ENCODE measurements around the gene GDI2. TPM values are rescaled to one million over a fixed set of nuclear protein-coding genes. Genes with fewer than 3 reads are reported as not detected.
"Not testable (repeated sequence)": the region's sequence is repeated elsewhere in the genome, so short reads cannot be mapped to it uniquely, and the experiment has no call there.

The GDI2 gene
- total RNA-seq, 1 donor from 2014 or later: 216 TPM

DNA sequence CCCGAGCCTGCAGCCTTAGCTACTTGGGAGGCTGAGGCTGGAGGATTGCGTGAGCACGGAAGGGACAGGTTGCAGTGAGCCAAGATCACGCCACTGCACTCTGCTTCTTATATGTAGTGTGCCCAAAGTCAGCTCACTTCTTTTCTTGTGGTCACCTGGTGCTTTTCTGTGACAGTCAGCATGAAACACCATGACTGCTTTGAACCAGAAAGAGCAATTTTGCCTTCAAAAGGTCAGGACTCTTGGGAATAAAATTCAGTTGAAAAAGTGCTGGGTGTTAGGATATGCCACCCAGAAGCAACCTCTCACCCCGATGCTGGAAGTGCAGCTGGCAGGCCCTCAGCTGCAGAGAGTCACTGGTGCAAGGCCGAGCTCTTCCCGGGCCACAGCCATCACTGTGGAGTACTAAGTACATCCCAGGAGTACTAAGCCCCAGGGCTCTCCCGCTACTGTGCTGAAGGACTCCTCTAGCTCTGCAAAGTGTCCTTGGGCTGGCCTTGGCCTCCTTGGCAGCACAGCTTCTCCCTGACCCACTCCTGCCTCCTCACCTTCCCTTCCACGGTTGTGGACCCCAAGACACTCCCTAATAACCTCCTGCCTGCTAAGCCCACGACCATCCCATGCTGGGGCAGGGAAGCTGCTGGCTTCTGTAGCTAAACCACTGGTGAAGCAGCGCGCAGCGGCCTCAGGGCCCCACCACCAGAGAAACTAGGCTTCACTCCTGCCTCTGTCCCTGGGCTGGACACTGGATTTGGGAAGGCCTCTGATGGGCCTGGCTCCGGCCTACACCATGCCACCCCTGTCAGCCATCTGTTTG lies 17.6 kb upstream of the GDI2 start:
- Mint-ChIP-seq H3K36me3 (no peaks in the 10 kb centered on the region), H3K9me3 (no peaks in the 10 kb centered on the region), H3K4me1 (peaks cover 2% of the 10 kb centered on the region), H3K27ac (no peak overlapping the region), H3K4me3 (no peak overlapping the region), H3K27me3 (ENCODE audit: low read depth) (no peaks in the 10 kb centered on the region)
- DNase-seq (ENCODE audit: low spot score in 2 of 2, unreplicated experiment in 2 of 2): no peak
- TF ChIP-seq, protein P1, sequence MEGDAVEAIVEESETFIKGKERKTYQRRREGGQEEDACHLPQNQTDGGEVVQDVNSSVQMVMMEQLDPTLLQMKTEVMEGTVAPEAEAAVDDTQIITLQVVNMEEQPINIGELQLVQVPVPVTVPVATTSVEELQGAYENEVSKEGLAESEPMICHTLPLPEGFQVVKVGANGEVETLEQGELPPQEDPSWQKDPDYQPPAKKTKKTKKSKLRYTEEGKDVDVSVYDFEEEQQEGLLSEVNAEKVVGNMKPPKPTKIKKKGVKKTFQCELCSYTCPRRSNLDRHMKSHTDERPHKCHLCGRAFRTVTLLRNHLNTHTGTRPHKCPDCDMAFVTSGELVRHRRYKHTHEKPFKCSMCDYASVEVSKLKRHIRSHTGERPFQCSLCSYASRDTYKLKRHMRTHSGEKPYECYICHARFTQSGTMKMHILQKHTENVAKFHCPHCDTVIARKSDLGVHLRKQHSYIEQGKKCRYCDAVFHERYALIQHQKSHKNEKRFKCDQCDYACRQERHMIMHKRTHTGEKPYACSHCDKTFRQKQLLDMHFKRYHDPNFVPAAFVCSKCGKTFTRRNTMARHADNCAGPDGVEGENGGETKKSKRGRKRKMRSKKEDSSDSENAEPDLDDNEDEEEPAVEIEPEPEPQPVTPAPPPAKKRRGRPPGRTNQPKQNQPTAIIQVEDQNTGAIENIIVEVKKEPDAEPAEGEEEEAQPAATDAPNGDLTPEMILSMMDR (IDR thresholded peaks at IDR 0.05; ENCODE audit: unreplicated experiment): no peak

DNA sequence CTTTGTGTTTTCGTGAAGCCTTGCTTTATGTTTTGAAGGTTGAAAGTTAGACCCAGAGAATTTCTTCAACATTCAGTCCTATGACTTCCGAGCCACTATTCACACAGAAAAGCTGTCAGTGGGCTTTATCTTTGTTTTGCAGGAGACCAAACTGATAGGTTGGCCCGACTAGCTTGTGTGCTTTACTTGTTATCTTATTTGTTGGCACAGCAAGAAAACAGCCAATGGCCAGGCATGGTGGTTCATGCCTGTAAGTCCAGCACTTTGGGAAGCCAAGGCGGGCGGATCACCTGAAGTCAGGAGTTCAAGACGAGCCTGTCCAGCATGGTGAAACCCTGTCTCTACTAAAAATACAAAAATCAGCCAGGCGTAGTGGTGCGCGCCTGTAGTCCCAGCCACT lies 16.0 kb upstream of the GDI2 start:
- H3K4me3 Mint-ChIP-seq: no peak overlapping the region
- TF ChIP-seq, protein P1 (IDR thresholded peaks at IDR 0.05; ENCODE audit: unreplicated experiment): no peak
- no peaks in the 10 kb centered on the region for H3K9me3 Mint-ChIP-seq
- H3K4me1 Mint-ChIP-seq: peaks cover 2% of the 10 kb centered on the region
- no peaks in the 10 kb centered on the region for H3K36me3 Mint-ChIP-seq
- no peak overlapping the region for H3K27ac Mint-ChIP-seq
- DNase-seq (ENCODE audit: low spot score in 2 of 2, unreplicated experiment in 2 of 2): no peak
- H3K27me3 Mint-ChIP-seq (ENCODE audit: low read depth): no peaks in the 10 kb centered on the region

DNA sequence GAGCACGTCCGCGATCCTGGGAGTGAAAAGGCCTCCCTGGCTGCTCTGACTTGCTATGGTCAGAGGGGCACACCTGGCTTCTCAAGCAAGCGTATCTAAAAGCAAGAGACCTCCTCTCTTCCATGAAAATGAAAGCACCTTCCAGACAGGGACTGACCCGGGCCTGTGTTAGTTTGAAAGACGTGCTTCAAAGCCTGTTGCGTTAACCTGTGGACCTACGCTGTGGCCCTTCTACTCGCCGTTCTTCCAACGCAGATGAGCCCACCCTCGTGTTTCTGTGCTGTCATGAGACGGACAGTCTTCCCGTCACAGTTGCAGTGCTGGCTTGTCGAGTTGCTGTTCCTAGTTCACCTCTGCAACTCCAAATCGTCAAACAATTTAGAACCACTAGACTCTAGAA lies 15.5 kb upstream of the GDI2 start:
- H3K9me3 Mint-ChIP-seq: no peaks in the 10 kb centered on the region
- H3K4me1 Mint-ChIP-seq: peaks cover 2% of the 10 kb centered on the region
- no peak overlapping the region for H3K4me3 Mint-ChIP-seq
- H3K27ac Mint-ChIP-seq: no peak overlapping the region
- no peak for DNase-seq (ENCODE audit: low spot score in 2 of 2, unreplicated experiment in 2 of 2)
- no peaks in the 10 kb centered on the region for H3K36me3 Mint-ChIP-seq
- TF ChIP-seq, protein P1 (IDR thresholded peaks at IDR 0.05; ENCODE audit: unreplicated experiment): no peak
- no peaks in the 10 kb centered on the region for H3K27me3 Mint-ChIP-seq (ENCODE audit: low read depth)

DNA sequence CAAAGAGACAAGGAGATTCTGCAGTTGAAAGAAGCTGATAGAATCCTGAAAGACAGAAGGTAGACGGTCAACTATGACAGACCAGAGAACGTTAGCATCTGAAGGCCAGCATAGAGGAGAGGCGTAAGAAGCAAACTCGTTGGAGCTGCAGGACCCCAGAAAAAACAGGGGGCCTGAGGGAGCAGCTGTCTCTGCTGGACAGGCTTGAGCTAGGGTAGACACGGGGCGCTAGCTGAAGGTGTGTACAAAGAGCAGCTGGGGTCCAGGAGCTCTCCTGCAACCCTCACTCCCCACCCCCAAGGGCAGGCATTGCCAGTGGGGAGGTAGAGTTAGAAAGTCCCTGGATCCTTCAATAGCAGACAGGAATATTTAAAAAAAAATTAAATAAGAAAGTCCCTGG lies 14.6 kb upstream of the GDI2 start:
- Mint-ChIP-seq H3K4me3 (no peak overlapping the region), H3K9me3 (no peaks in the 10 kb centered on the region), H3K4me1 (no peaks in the 10 kb centered on the region), H3K36me3 (no peaks in the 10 kb centered on the region), H3K27ac (no peak overlapping the region), H3K27me3 (ENCODE audit: low read depth) (no peaks in the 10 kb centered on the region)
- DNase-seq (ENCODE audit: low spot score in 2 of 2, unreplicated experiment in 2 of 2): no peak
- TF ChIP-seq, protein P1 (IDR thresholded peaks at IDR 0.05; ENCODE audit: unreplicated experiment): no peak

DNA sequence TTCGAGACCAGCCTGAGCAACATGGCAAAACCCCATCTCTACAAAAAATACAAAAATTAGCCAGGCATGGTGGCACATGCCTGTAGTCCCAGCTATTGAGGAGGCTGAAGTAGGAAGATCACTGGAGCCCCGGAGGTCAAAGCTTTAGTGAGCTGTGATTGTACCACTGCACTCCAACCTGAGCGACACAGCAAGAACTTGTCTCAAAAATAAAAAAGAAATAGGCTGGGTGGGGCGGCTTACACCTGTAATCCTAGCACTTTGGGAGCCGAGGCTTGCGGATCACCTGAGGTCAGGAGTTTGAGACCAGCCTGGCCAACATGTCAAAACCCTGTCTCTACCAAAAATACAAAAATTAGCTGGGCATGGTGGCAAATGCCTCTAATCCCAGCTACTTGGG lies 13.3 kb upstream of the GDI2 start:
- not testable (repeated sequence) for H3K4me1 Mint-ChIP-seq; DNase-seq (ENCODE audit: low spot score in 2 of 2, unreplicated experiment in 2 of 2)

DNA sequence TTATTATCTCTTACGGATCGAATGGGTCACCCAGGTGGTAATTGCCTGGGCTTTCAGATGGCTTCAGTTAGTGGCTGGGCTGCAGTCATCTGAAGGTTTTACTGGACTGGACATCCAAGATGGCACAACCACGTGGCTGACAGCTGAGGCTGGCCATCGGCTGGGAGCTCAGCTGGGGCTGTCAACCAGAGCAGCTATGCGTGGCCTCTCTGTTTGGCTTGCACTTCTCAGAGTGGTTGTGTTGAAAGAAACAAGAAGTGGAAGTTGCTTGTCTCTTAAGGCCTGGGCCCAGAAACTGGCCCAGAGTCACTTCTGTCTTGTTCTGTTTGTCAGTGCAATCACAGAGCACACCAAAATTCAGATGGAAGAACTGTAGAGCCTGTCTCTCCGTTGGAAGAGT lies 5.7 kb upstream of the GDI2 start:
- no peaks in the 10 kb centered on the region for H3K36me3 Mint-ChIP-seq
- H3K4me1 Mint-ChIP-seq: peaks cover 13% of the 10 kb centered on the region
- no peaks in the 10 kb centered on the region for H3K9me3 Mint-ChIP-seq
- TF ChIP-seq, protein P1 (IDR thresholded peaks at IDR 0.05; ENCODE audit: unreplicated experiment): no peak
- H3K4me3 Mint-ChIP-seq: no peak overlapping the region
- no peak overlapping the region for H3K27ac Mint-ChIP-seq
- no peaks in the 10 kb centered on the region for H3K27me3 Mint-ChIP-seq (ENCODE audit: low read depth)
- DNase-seq (ENCODE audit: low spot score in 2 of 2, unreplicated experiment in 2 of 2): no peak

More for the DNA sequence above, 13.3 kb upstream of the GDI2 start:
- not testable (repeated sequence) for H3K36me3 Mint-ChIP-seq; H3K9me3 Mint-ChIP-seq; H3K27ac Mint-ChIP-seq; H3K4me3 Mint-ChIP-seq; H3K27me3 Mint-ChIP-seq (ENCODE audit: low read depth)

Measured in mesothelial cell of epicardium (in vitro differentiated cells).